H9 (cell line): ENCODE results near the gene RAC2. TPM values are rescaled to one million over a fixed set of nuclear protein-coding genes. Genes with fewer than 3 reads are reported as not detected.

Experiments used
- DNase-seq: peaks from one replicate; pipeline ENCODE4 v3.0.0-alpha.2; 2017
- H2AFZ ChIP-seq: one replicate; pipeline ENCODE4 v1.6.1; 2013; ENCODE audit warnings: mild to moderate bottlenecking, low read length, control low read depth, moderate library complexity
- H2AK5ac ChIP-seq: 2 replicates; pipeline ENCODE4 v1.6.1; 2013; ENCODE audit warnings: low read length, control low read depth, mixed read lengths; ENCODE audit not compliant: insufficient read length
- H2BK120ac ChIP-seq: one replicate; pipeline ENCODE4 v1.6.1; 2013; ENCODE audit warnings: low read depth, mild to moderate bottlenecking, low read length, control low read depth, inconsistent platforms; ENCODE audit not compliant: poor library complexity, severe bottlenecking
- H2BK12ac ChIP-seq: 2 replicates; pipeline ENCODE4 v1.6.1; 2013; ENCODE audit warnings: low read length, control low read depth, mixed read lengths, low read depth; ENCODE audit not compliant: insufficient read length
- H2BK15ac ChIP-seq: 2 replicates; pipeline ENCODE4 v1.6.1; 2013; ENCODE audit warnings: low read depth, low read length, control low read depth
- H2BK20ac ChIP-seq: one replicate; pipeline ENCODE4 v1.6.1; 2013; ENCODE audit warnings: low read depth, mild to moderate bottlenecking, low read length, control low read depth, inconsistent platforms; ENCODE audit not compliant: poor library complexity, severe bottlenecking
- H2BK5ac ChIP-seq: 2 replicates; pipeline ENCODE4 v1.6.1; 2013; ENCODE audit warnings: low read length, control low read depth, mixed read lengths; ENCODE audit not compliant: insufficient read length
- H3K14ac ChIP-seq: 2 replicates; pipeline ENCODE4 v1.6.1; 2013; ENCODE audit warnings: low read length, control low read depth; ENCODE audit not compliant: insufficient read depth
- H3K18ac ChIP-seq: 2 replicates; pipeline ENCODE4 v1.6.1; 2013; ENCODE audit warnings: low read depth, mild to moderate bottlenecking, mixed read lengths, low read length, control low read depth; ENCODE audit not compliant: insufficient read length
- H3K23ac ChIP-seq: 2 replicates; pipeline ENCODE4 v1.6.1; 2013; ENCODE audit warnings: low read length, control low read depth, mixed read lengths, low read depth; ENCODE audit not compliant: insufficient read length
- H3K23me2 ChIP-seq: 2 replicates; pipeline ENCODE4 v1.6.1; 2013; ENCODE audit warnings: low read depth, mild to moderate bottlenecking, mixed read lengths, low read length, control low read depth; ENCODE audit not compliant: insufficient read length, poor library complexity, severe bottlenecking
- H3K27ac ChIP-seq: 2 replicates; pipeline ENCODE4 v1.5.1; 2013; ENCODE audit warnings: low read length, control low read depth, mixed read lengths, low read depth; ENCODE audit not compliant: insufficient read length
- H3K27me3 ChIP-seq: 2 replicates; pipeline ENCODE4 v1.6.1; 2013; ENCODE audit warnings: low read length, control low read depth, inconsistent platforms; ENCODE audit not compliant: insufficient read depth
- H3K4ac ChIP-seq: 2 replicates; pipeline ENCODE4 v1.6.1; 2013; ENCODE audit warnings: low read depth, mild to moderate bottlenecking, control low read depth, inconsistent platforms, low read length, moderate library complexity
- H3K4me1 ChIP-seq: 2 replicates; pipeline ENCODE4 v1.6.1; 2013; ENCODE audit warnings: low read length, control low read depth, inconsistent platforms; ENCODE audit not compliant: insufficient read depth
- H3K4me2 ChIP-seq: 2 replicates; pipeline ENCODE4 v1.6.1; 2013; ENCODE audit warnings: low read length, control low read depth, mixed read lengths; ENCODE audit not compliant: insufficient read length, insufficient read depth
- H3K56ac ChIP-seq: 2 replicates; pipeline ENCODE4 v1.6.1; 2013; ENCODE audit warnings: low read depth, mild to moderate bottlenecking, mixed read lengths, low read length, control low read depth; ENCODE audit not compliant: insufficient read length
- H3K79me1 ChIP-seq: 2 replicates; pipeline ENCODE4 v1.6.1; 2013; ENCODE audit warnings: low read depth, mild to moderate bottlenecking, moderate library complexity, low read length, control low read depth, inconsistent platforms; ENCODE audit not compliant: insufficient read depth, poor library complexity, severe bottlenecking
- H3K79me2 ChIP-seq: 2 replicates; pipeline ENCODE4 v1.6.1; 2013; ENCODE audit warnings: low read length, control low read depth, inconsistent platforms; ENCODE audit not compliant: insufficient read depth
- H3K9ac ChIP-seq: 2 replicates; pipeline ENCODE4 v1.6.1; 2013; ENCODE audit warnings: low read length, control low read depth, mixed read lengths; ENCODE audit not compliant: insufficient read length; ENCODE audit errors: extremely low read depth
- H3K9me3 ChIP-seq: one replicate; pipeline ENCODE4 v1.6.1; 2013; ENCODE audit warnings: low read depth, low read length, inconsistent platforms; ENCODE audit not compliant: control insufficient read depth
- H3T11ph ChIP-seq: one replicate; pipeline ENCODE4 v1.6.1; 2013; ENCODE audit warnings: mild to moderate bottlenecking, low read length, control low read depth, inconsistent platforms
- H4K20me1 ChIP-seq: one replicate; pipeline ENCODE4 v1.6.1; 2013; ENCODE audit not compliant: control insufficient read depth, insufficient read length, insufficient read depth
- H4K5ac ChIP-seq: 2 replicates; pipeline ENCODE4 v1.6.1; 2013; ENCODE audit warnings: low read depth, mild to moderate bottlenecking, mixed read lengths, low read length, control low read depth; ENCODE audit not compliant: insufficient read length
- H4K8ac ChIP-seq: replicated peaks from 2 replicates; pipeline ENCODE4 v1.6.1; 2013; ENCODE audit warnings: low read length, control low read depth, mixed read lengths, low read depth; ENCODE audit not compliant: insufficient read length
- H4K91ac ChIP-seq: 2 replicates; pipeline ENCODE4 v1.6.1; 2013; ENCODE audit warnings: low read depth, mild to moderate bottlenecking, moderate library complexity, mixed read lengths, low read length, control low read depth; ENCODE audit not compliant: insufficient read length
- H3K27ac Mint-ChIP-seq, 3 experiments: 2 replicates in 2 of 3; 3 replicates in 1 of 3; pipeline ENCODE4 v1.8.0; 2020 to 2021; ENCODE audit warnings: mixed read lengths in 3 of 3, mild to moderate bottlenecking in 1 of 3, moderate library complexity in 1 of 3
- H3K27me3 Mint-ChIP-seq: 2 replicates; pipeline ENCODE4 v1.8.0; 2021; ENCODE audit warnings: low read depth, mild to moderate bottlenecking, moderate library complexity, mixed read lengths
- H3K36me3 Mint-ChIP-seq, 3 experiments: 2 replicates in 2 of 3; 3 replicates in 1 of 3; pipeline ENCODE4 v1.8.0; 2020 to 2021; ENCODE audit warnings: low read depth in 3 of 3, mixed read lengths in 3 of 3; ENCODE audit not compliant: insufficient read depth in 1 of 3
- H3K4me1 Mint-ChIP-seq, 2 experiments: 2 replicates each; pipeline ENCODE4 v1.8.0; 2020; ENCODE audit warnings: mixed read lengths in 2 of 2
- H3K4me3 Mint-ChIP-seq, 2 experiments: 2 replicates in 1 of 2; 3 replicates in 1 of 2; pipeline ENCODE4 v1.8.0; 2020 to 2021; ENCODE audit warnings: mild to moderate bottlenecking in 2 of 2, mixed read lengths in 2 of 2, moderate library complexity in 1 of 2
- H3K9me3 Mint-ChIP-seq, 2 experiments: 2 replicates in 1 of 2; 3 replicates in 1 of 2; pipeline ENCODE4 v1.8.0; 2020; ENCODE audit warnings: mild to moderate bottlenecking in 2 of 2, mixed read lengths in 2 of 2, moderate library complexity in 1 of 2
- WGBS: extraction: QIAGEN DNeasy Blood & Tissue Kit; methylation state at CpG from one replicate; pipeline ENCODE4 v1.1.7; 2013; ENCODE audit warnings: missing lambda C conversion rate, low lambda C conversion rate, mixed read lengths; ENCODE audit not compliant: insufficient read length; ENCODE audit errors: extremely low coverage; 5-methylcytosine and 5-hydroxymethylcytosine counted together
- total RNA-seq: library from RNA; stranded (reverse); gene quantifications from 2 replicates; pipeline ENCODE4 v1.2.1, GENCODE V29; 2021
- TF ChIP-seq, protein P1 (sequence below): fragments of 200-600 bp; sonication (generic); conservative IDR thresholded peaks from 3 replicates; pipeline ENCODE4 v1.8.0; 2021; ENCODE audit warnings: antibody characterized with exemption, mild to moderate bottlenecking

Gene RAC2
- total RNA-seq, 1 experiment from 2014 or later: 2.8 TPM

DNA sequence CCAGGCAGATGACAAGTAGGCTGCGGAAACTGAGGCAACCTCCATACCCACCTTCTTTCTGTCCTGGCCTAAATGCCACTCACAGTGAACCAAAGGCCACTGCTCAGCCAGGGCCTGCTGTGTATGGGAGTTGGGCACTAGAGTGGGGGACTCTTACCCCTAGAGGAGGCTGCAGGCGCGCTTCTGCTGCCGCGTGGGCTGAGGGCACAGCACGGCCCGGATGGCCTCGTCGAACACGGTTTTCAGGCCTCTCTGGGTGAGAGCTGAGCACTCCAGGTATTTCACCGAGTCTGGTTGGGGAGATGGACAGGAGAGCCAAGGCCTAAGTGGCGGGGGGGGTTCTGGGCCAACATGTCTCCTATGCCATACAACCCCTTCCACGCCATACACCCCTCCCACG, 17.6 kb downstream of the RAC2 start:
- H3K4me1 ChIP-seq: no peaks in the 10 kb centered on the region
- no peak overlapping the region for H2BK20ac ChIP-seq

More for the DNA sequence above, 17.6 kb downstream of the RAC2 start:
- H3K23me2 ChIP-seq: no peaks in the 10 kb centered on the region
- H3K36me3 Mint-ChIP-seq: no peaks in the 10 kb centered on the region
- H2BK120ac ChIP-seq: no peak overlapping the region
- WGBS: no CpG with 5 or more reads among the region's 14 CpGs
- H3K27ac Mint-ChIP-seq: no peak overlapping the region
- H3K56ac ChIP-seq: no peak overlapping the region
- no peak overlapping the region for H2AK5ac ChIP-seq
- H2AFZ ChIP-seq: no peak overlapping the region
- TF ChIP-seq, protein P1, sequence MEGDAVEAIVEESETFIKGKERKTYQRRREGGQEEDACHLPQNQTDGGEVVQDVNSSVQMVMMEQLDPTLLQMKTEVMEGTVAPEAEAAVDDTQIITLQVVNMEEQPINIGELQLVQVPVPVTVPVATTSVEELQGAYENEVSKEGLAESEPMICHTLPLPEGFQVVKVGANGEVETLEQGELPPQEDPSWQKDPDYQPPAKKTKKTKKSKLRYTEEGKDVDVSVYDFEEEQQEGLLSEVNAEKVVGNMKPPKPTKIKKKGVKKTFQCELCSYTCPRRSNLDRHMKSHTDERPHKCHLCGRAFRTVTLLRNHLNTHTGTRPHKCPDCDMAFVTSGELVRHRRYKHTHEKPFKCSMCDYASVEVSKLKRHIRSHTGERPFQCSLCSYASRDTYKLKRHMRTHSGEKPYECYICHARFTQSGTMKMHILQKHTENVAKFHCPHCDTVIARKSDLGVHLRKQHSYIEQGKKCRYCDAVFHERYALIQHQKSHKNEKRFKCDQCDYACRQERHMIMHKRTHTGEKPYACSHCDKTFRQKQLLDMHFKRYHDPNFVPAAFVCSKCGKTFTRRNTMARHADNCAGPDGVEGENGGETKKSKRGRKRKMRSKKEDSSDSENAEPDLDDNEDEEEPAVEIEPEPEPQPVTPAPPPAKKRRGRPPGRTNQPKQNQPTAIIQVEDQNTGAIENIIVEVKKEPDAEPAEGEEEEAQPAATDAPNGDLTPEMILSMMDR: no peak
- no peak overlapping the region for H2BK15ac ChIP-seq
- H3K4me1 Mint-ChIP-seq: peaks cover 0 to 6% of the 10 kb centered on the region in 2 experiments; a peak in 2 of 4 replicates
- H3K27me3 ChIP-seq: no peaks in the 10 kb centered on the region
- H3K4me3 Mint-ChIP-seq: no peak overlapping the region
- H4K20me1 ChIP-seq: no peaks in the 10 kb centered on the region
- no peak overlapping the region for H3K23ac ChIP-seq
- H4K91ac ChIP-seq: no peak overlapping the region
- H3T11ph ChIP-seq: no peak overlapping the region
- no peaks in the 10 kb centered on the region for H3K79me2 ChIP-seq
- H3K4ac ChIP-seq: no peak overlapping the region
- no peak overlapping the region for H3K9ac ChIP-seq
- H3K79me1 ChIP-seq: no peaks in the 10 kb centered on the region
- no peak overlapping the region for H4K8ac ChIP-seq
- peaks cover 28% of the 10 kb centered on the region for H3K27me3 Mint-ChIP-seq
- no peak overlapping the region for H2BK5ac ChIP-seq
- H2BK12ac ChIP-seq: no peak overlapping the region
- no peaks in the 10 kb centered on the region for H3K9me3 ChIP-seq
- no peaks in the 10 kb centered on the region for H3K9me3 Mint-ChIP-seq
- H3K27ac ChIP-seq: no peak overlapping the region
- H3K14ac ChIP-seq: no peak overlapping the region
- H3K4me2 ChIP-seq: no peak overlapping the region
- H4K5ac ChIP-seq: no peak overlapping the region
- no peak for DNase-seq
- H3K18ac ChIP-seq: no peak overlapping the region
